NCI-H1048 (cell line): ENCODE measurements around the gene TSPEAR.

ENCODE experiments used
- DNase-seq: peaks from one replicate; lab custom pipeline; 2025; lab: John Stamatoyannopoulos, UW

Gene TSPEAR

GRCh38 chr21:44740742-44741141, 29.4 kb upstream of the TSPEAR start:
- no peak for DNase-seq

DNA sequence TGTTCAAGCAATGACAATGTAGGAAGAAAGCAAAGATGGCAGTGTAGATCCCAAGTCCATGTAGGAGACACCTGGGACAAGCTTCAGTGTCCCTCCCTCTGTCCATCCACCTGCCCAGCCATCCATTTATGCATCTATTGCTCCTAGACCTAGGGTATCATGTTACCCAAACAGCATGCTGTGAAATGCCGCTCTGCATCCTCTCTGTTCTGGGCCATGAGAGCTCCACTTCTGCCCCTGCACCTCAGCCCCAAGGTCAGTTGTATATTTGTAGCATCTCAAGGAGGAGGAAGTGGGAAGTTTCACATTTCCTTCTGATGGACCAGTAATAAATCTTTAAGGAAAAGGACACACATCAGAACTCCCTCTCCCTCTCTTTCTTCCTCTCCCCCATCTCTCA, 27.9 kb upstream of the TSPEAR start:
- no peak for DNase-seq

DNA sequence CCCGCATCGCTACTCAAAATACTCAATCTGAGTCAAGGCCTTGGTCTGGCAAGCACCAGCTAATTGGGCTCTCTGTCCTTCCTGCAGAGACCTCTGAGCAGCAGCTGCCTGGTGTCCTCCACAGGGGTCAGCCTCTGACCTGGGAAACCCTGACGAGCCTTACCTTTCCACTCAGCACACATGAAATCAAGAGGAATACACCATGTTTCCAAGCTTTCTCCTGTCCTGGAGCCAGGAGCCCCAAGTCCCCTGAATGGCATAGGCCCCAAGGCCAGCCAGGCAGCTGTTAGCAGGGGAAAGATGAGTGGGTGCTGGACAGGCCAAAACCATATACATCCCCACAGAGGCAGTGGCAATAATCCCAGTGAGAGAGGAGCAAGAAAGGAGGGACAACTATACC, 27.2 kb upstream of the TSPEAR start:
- no peak for DNase-seq

DNA sequence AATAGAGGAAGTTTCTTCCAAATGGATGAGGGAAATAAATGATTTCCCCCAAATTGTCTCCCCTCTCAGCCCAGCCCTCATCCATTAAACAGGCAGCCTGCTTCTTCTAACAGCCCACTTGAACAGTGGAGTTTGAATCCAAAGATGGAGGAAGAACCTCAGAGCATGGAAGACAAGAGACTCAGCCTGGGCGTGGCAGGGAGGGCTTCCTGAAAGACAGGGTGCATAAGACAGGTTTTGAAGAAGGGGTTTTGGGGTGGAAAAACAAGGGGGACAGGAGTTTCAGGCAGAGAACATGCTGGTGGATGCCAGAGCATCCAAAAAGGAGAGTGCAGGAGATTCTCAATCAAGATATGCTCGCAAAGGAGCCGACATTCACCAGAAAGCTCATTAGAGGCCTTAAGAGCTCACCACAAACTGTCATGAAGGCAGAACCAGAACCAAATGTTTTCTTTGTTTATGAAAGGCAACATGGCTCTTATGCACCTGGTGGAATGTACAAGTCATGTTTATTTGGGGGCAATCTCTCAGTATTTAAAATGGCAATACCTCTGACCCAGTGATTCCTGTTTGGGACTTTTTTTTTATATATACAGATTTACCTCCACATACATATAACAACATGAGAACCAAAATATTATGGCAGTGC, 26.5 kb upstream of the TSPEAR start:
- no peak for DNase-seq

DNA sequence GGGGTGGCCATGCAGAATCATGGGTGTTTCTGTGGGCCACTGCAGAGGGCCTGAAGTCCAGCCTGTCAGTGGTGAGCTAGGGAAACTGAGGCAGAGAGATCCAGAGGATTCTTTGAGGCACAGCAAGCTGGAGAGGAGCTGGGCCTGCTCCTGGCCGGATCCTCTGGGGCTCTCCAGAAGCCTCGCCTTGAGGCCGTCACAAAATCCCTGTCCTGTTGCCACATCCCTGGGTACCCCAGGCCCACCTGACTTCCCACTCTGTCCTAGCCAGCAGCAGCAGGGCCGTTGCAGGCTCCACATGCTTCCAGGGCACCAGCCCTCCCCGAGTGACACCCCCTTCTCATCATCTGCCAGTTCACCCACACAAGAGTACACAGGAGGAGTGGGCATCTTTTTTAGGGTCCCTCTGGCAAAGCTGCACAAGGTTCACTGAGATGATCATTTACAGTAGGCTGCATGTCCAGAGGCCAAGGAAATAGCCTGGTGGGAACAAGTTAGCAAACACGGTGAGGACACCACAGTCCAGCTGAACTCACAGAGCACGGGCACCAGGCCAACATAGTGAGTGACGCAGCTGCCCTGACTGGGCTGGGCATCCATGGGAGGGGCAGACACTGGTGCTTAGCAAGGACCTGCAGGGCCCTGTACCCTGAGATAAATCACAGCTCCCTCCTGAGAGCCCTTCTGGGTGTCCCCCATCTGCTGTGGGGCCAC, 25.1 kb upstream of the TSPEAR start:
- no peak for DNase-seq

GRCh38 chr21:44735821-44736220, 24.4 kb upstream of the TSPEAR start:
- no peak for DNase-seq

- no peak for DNase-seq
Observed at GRCh38 chr21:44734841-44735240, 23.5 kb upstream of the TSPEAR start.

DNA sequence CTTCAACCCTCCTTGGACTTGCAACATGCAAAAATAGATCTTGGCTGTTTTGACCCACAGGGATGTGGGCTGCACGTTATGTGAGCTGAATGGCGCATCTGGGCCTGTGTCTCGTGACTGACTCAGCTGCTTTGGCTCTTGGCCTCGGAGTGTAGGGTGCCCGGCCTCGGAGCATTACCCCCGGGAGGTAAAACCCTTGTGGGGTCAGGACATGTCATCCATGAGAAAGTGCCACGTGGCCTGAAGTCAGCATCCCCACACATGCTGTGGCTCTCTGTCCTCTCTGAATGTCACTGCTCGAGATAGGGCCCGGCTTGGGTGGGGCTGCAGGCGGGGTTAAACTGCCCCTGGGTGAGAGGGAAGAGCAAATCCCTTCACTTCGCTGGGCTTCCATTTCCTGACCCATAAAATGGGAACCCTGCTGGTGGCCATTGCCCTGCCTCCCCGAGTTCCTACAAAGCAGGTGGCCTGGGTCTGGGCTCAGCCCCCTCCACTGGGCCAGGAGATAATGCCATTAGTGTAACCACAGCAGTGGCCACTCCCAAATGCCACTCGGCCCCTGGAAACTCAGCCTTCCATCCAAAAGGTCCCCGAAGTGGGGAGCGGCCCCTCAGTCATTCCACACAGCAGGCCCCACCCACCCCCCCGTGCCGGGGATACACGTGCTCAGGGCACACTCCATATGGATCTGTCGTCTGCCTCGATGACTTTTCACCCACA, 22.8 kb upstream of the TSPEAR start:
- no peak for DNase-seq

GRCh38 chr21:44732956-44733355, 21.6 kb upstream of the TSPEAR start:
- no peak for DNase-seq

DNA sequence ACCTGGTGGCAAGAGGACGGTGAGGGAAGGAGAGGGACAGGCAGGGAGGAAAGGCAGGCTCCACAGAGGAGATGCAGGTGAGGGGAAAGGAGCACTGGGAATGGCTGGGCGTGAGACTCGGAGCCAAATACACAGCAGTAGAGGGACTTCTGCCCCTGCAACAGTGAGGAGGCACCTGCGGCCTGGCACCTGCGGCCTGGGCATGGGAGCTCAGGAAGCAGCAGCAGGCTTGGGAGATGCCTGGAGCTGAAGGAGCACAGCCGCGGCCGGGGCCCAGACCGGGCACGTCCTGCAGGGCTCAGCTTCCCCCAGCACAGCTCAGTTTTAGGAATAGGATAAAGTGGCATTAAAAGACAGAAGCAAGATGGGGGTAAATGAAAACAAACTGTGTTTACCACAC, 20.9 kb upstream of the TSPEAR start:
- no peak for DNase-seq

DNA sequence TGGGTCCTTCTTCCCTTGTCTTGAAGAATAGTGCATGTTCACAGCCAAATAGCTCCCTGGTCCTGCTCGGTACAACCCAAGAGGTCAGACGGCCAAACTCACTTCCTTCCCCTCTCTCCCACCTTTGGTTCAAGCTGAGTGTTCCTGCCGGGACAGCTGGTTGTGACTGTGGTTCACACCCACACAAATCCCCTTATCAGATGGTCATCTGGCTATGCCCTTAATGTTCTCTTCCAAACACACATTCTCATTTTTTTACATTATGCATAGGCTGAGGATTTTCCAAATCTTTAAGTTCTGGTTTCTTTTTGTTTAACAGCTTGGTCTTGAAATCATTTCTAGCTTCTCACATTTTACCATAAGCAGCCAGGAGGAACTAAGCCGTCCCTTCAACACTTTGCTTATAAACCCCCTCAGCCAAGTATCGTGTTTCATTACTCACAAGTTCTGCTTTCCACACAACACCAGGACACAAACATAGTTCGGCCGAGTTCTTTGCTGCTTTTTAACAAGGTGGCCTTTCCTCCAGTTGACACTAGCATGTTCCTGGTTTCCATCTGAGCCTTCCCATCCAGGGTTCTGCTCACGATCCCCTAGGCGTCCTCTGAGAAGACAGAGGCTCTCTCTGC, 19.7 kb upstream of the TSPEAR start:
- DNase-seq: no peak

- DNase-seq: no peak
Observed at GRCh38 chr21:44730028-44730395, 18.6 kb upstream of the TSPEAR start.

DNA sequence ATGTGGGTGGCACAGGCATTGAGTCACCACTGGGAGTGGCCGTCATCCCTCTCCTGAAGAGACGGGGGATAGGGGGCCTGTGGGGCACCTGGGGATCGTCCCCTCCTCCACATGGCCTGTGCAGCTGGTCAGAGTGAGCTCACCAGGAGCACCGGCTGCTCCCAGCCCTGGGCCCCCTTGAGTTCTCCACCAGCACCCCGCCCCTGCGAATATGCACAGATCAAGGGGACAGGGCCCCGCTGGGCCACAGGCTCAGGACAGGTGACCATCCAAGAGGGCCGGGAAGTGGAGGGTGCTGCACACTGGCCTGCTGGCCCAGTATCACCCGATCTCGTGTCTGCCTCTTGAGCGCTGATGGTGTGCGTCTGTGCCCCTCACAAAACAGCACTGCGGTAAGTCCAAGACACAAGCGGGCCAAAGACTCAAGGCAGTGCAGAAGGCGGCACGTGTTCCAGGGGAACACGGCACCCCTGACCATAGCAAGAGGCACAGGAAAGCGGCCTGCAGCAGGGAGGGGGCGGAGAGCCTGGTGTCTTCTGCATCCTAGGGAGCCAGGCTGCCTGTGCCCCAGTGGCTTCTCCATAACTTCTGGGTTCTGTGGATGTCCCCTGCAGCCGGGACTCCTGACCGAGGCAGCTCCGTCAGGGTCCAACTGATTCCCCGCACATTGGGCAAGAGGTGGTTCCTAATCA, 18.1 kb upstream of the TSPEAR start:
- DNase-seq: no peak

- no peak for DNase-seq
Observed at GRCh38 chr21:44728716-44729115, 17.3 kb upstream of the TSPEAR start.

DNA sequence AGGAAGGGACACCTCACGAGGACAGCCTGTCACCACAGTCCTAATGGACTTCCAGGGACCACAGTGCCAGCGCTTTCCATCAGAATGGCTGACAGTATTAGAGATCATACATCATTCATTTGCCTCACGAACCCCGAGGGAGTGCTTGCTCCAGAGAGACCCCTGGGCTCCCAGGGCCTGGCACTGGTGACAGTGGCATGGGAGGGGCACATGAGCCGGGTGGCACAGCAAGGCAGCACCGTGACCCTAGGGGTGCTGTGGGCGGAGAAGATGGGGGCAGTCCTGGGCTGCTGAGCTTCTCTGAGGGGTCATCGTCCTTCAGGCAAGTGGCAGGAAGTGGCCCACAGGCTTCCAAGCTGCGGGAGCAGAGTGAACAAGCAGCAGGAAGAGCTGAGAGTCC, 16.4 kb upstream of the TSPEAR start:
- no peak for DNase-seq

DNA sequence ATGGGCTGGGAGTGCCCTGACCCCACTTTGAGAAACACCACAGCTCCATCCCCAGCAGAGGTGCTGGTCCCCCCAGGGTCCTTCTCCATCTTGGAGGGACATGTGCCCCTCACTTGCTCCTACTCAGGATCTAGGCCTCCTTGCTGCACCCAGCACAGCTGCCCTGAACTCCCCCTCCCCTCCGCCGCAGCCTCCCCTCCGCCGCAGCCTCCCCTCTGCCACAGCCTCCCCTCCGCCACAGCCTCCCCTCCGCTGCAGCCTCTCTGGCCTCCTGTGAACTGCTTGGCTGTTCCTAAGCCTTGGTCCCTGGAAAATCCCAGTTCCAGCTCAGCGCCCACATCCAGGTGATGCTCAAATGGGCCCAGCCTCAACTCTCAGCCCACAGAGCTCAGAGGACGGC, 15.9 kb upstream of the TSPEAR start:
- DNase-seq: no peak

GRCh38 chr21:44726826-44727225, 15.5 kb upstream of the TSPEAR start:
- no peak for DNase-seq

DNA sequence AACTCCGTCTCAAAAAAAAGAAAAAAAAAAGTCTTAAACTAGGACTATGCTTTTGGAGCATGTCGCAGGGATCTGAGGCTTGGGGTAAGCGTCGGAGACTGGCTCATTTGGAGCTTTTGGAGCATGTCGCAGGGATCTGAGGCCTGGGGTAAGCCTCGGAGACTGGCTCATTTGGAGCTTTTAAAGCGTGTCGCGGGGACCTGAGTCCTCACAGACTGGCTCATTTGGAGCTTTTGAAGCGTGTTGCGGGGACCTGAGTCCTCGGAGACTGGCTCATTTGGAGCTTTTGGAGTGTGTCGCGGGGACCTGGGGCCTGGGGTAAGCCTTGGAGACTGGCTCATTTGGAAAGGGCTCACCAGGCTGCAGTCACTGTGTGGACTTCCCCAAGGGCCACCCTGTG, 13.6 kb upstream of the TSPEAR start:
- DNase-seq: no peak

DNA sequence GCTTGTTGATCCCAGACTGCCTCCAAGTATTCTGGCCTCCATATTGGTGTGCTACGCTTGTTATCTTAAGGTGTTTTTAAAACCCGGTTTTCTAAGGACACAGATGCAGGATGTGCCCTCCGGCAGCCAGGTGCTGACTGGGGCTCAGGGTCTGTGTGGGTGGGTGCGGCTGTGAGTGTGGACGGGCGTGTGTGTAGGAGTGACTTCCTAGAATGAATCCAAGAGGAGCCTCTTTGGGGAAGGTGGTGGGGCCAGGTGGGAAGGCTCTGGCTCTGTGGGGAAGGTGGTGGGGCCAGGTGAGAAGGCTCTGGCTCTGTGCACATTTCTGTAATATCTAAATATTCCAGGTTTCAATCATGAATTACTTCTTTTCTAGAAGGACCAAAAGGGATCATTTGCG, 12.8 kb upstream of the TSPEAR start:
- DNase-seq: no peak

DNA sequence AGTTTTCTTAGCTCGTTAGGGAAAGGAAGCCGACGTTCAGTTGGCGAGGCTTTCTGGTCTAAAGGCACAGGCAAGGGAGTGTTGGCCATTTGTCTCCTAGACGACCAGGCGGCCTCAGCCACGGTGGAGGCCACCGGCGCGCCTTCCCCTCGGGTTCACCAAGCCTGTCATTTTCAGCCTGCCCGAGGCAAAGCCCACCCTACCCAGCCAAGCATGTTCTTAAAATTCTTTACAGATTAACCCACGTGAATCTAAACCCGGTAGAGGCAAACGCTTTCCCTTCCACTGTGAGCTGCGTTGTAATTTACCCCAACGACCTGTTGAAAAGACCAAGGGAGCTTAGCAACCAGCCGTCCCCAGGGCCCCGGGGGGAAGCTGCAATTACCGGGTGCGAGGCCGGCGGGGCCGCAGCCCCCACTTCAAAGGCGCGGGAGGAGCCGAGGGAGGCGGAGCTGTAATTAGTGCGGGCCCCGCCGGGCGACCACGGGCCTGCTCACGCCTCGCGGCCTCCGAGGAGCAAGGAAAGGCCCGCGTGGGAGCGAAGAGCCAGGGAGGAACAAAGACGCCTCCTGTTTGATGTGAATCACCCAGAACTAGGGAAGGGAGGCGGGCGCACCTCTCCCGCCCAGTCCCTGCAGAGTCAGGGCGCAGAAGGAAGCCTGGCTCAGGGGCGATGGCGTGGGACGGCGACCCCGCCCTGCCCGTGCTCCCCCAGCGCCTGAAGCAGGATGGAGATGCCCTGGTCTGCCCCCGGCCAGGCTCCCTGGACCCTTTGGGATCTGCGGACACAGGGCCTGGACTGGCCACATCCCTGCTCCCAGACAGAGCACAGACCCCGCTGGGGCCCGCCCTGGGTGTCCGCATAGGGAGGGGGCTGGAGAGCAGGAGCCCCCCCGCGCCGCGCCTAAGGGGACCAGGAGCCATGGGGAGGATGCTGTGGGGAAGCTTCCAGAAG, 12.1 kb upstream of the TSPEAR start:
- DNase-seq: no peak

DNA sequence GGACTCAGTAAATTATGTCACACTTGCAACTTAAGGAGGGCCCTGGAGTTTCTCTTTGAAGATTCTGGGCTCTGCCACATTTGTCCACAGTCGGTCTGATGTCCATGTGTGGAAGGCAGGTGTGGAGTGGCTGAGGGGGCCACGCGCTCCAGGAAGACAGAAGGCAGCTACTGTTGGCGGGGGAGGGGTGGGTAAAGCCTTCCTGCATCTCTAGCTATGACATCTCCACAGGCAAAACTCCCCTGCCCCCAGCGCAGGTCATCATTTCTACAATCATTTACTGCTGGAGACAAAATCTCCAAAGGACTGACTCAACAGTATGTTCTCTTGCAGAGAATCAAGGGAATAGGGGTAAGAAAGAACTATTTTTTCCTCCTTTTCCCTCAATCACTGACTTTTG, 11.4 kb upstream of the TSPEAR start:
- no peak for DNase-seq
